HCT116 (cell line): ENCODE data around the gene SOD1. TPM values are rescaled to one million over a fixed set of nuclear protein-coding genes. Genes with fewer than 3 reads are reported as not detected.

Experiments
- ATAC-seq: fragments of 200-7000 bp; cut with Tn5 transposase; 2 replicates; pipeline ENCODE4 v1.9.1; 2020; ENCODE audit warnings: mild to moderate bottlenecking, moderate library complexity
- BruUV-seq: library from RNA; stranded (reverse); fragments of 400-500 nt; replicated peaks from 2 replicates; lab custom pipeline; 2021; lab: Mats Ljungman, UMichigan
- CTCF ChIA-PET: fragments of 300-600 bp; sonication (Branson Sonifier 250); formaldehyde crosslinking; loops from one replicate; lab custom pipeline; 2021; ENCODE audit warnings: antibody characterized with exemption; lab: Charles Lee
- POLR2A ChIA-PET: fragments of 300-600, 350-600 bp; sonication (Branson Sonifier 250); formaldehyde crosslinking; loops from one replicate; lab custom pipeline; 2021; ENCODE audit warnings: antibody characterized with exemption; lab: Charles Lee
- RAD21 ChIA-PET, 2 experiments: fragments of 300-600 bp; sonication (Branson Sonifier 250); formaldehyde crosslinking; loops; one replicate each; lab custom pipeline; 2023; ENCODE audit warnings: low total read pairs in 2 of 2; ENCODE audit not compliant: uncharacterized antibody in 2 of 2, unreplicated experiment in 2 of 2, low non-redundant PET in 1 of 2; lab: Charles Lee
- DNase-seq: peaks from one replicate; pipeline ENCODE4 v3.0.0-alpha.2; 2010; ENCODE audit warnings: low read depth, low spot score
- H2AFZ ChIP-seq: fragments of 200-600 bp; shearing (Covaris generic), sonication (generic); 2 replicates; pipeline ENCODE4 v1.6.1; 2017; ENCODE audit warnings: low read depth, mixed run types, mixed read lengths, antibody characterized with exemption, low read length; ENCODE audit not compliant: poor library complexity, severe bottlenecking
- H3K27ac ChIP-seq: 2 replicates; pipeline ENCODE4 v1.5.1; 2012; ENCODE audit warnings: low read depth, low read length
- H3K27me3 ChIP-seq: fragments of 200-600 bp; sonication (generic); 2 replicates; pipeline ENCODE4 v1.6.1; 2016; ENCODE audit warnings: mixed run types, low read length, mixed read lengths; ENCODE audit not compliant: insufficient read depth
- H3K36me3 ChIP-seq, 2 experiments: fragments of 200-500 bp in 1 of 2; fragments of 200-600 bp in 1 of 2; sonication (Bioruptor generic) in 1 of 2; sonication (generic) in 1 of 2; 2 replicates each; pipeline versions ENCODE4 v1.5.1 to v1.6.1; 2014 to 2016; ENCODE audit warnings: low read length in 2 of 2, inconsistent platforms in 1 of 2, mixed read lengths in 1 of 2, mixed run types in 1 of 2; ENCODE audit not compliant: insufficient read depth in 2 of 2, control insufficient read depth in 1 of 2
- H3K4me1 ChIP-seq, 2 experiments: fragments of 200-600 bp in 1 of 2; sonication (generic) in 1 of 2; 2 replicates each; pipeline versions ENCODE4 v1.5.1 to v1.6.1; 2012 to 2017; ENCODE audit warnings: low read length in 2 of 2, inconsistent platforms in 1 of 2, mild to moderate bottlenecking in 1 of 2, mixed read lengths in 1 of 2, mixed run types in 1 of 2, moderate library complexity in 1 of 2; ENCODE audit not compliant: insufficient read depth in 2 of 2, control insufficient read depth in 1 of 2
- H3K4me2 ChIP-seq: fragments of 200-600 bp; sonication (generic); 2 replicates; pipeline ENCODE4 v1.6.1; 2017; ENCODE audit warnings: mixed run types, low read length, mixed read lengths
- H3K4me3 ChIP-seq, 2 experiments: fragments of 200-600 bp in 1 of 2; sonication (generic) in 1 of 2; replicated peaks in 1 of 2; 2 replicates each; pipeline ENCODE4 v1.5.1; 2011 to 2016; ENCODE audit warnings: low read length in 2 of 2, control low read depth in 1 of 2, low read depth in 1 of 2, mild to moderate bottlenecking in 1 of 2, mixed read lengths in 1 of 2, mixed run types in 1 of 2
- H3K79me2 ChIP-seq: fragments of 200-600 bp; sonication (generic); 2 replicates; pipeline ENCODE4 v1.6.1; 2017; ENCODE audit warnings: mild to moderate bottlenecking, mixed run types, low read length, moderate library complexity, mixed read lengths; ENCODE audit not compliant: insufficient read depth
- H3K9ac ChIP-seq: fragments of 200-600 bp; sonication (generic); 2 replicates; pipeline ENCODE4 v1.6.1; 2016; ENCODE audit warnings: low read length, mixed read lengths
- H3K9me2 ChIP-seq: fragments of 200-600 bp; sonication (generic), shearing (Covaris generic); 2 replicates; pipeline ENCODE4 v1.6.1; 2017; ENCODE audit warnings: mixed run types, mild to moderate bottlenecking, moderate library complexity; ENCODE audit not compliant: insufficient read depth
- H3K9me3 ChIP-seq, 2 experiments: fragments of 200-500 bp in 1 of 2; fragments of 200-600 bp in 1 of 2; sonication (Bioruptor generic) in 1 of 2; sonication (generic) in 1 of 2; 2 replicates each; pipeline ENCODE4 v1.6.1; 2014 to 2017; ENCODE audit warnings: low read length in 2 of 2, mixed read lengths in 2 of 2, inconsistent platforms in 1 of 2, low read depth in 1 of 2, mild to moderate bottlenecking in 1 of 2, mixed run types in 1 of 2, moderate library complexity in 1 of 2; ENCODE audit not compliant: control insufficient read depth in 1 of 2, insufficient read depth in 1 of 2
- H4K20me1 ChIP-seq: fragments of 200-600 bp; sonication (generic), shearing (Covaris generic); 2 replicates; pipeline ENCODE4 v1.6.1; 2017; ENCODE audit warnings: mixed run types, mild to moderate bottlenecking, moderate library complexity; ENCODE audit not compliant: insufficient read depth
- CEBPB ChIP-seq: IDR thresholded peaks from 2 replicates; pipeline ENCODE4 v1.6.1; 2012; ENCODE audit warnings: low read depth
- EZH2 ChIP-seq: fragments of 200-600 bp; sonication (generic); IDR thresholded peaks from 2 replicates; pipeline ENCODE4 v1.6.1; 2017; ENCODE audit warnings: antibody characterized with exemption, mixed run types
- EZH2phosphoT487 ChIP-seq: fragments of 200-600 bp; IDR thresholded peaks from 2 replicates; pipeline ENCODE4 v1.6.1; 2018; ENCODE audit warnings: antibody characterized with exemption, borderline replicate concordance
- FOSL1 ChIP-seq: IDR thresholded peaks from 2 replicates; pipeline ENCODE4 v1.6.1; 2012; ENCODE audit warnings: low read depth
- JUND ChIP-seq: IDR thresholded peaks from 2 replicates; pipeline ENCODE4 v1.6.1; 2012
- POLR2AphosphoS5 ChIP-seq: IDR thresholded peaks from 2 replicates; pipeline ENCODE4 v1.6.1; 2011; ENCODE audit warnings: mild to moderate bottlenecking, low read depth, low read length, moderate library complexity
- RAD21 ChIP-seq: IDR thresholded peaks from 2 replicates; pipeline ENCODE4 v1.6.1; 2012; ENCODE audit warnings: low read depth, mild to moderate bottlenecking
- ZFX ChIP-seq: fragments of 450-650 bp; IDR thresholded peaks from 2 replicates; pipeline ENCODE4 v1.6.1; 2017
- ZNF274 ChIP-seq: fragments of 200-500 bp; sonication (Bioruptor generic); IDR thresholded peaks from 2 replicates; pipeline ENCODE4 v1.6.1; 2014; ENCODE audit warnings: mild to moderate bottlenecking, low read depth, low read length, inconsistent platforms
- intact Hi-C: fragments of 100-400 bp; cut with micrococcal nuclease; formaldehyde crosslinking; loops from 2 replicates; pipeline ENCODE4 v1.10.0; 2022
- total RNA-seq: library from RNA; stranded (reverse); gene quantifications from one replicate; pipeline ENCODE4 v1.2.1, GENCODE V29; 2021; ENCODE audit not compliant: unreplicated experiment
- TF ChIP-seq, protein P1 (sequence below), 3 experiments: fragments of 200-600 bp in 1 of 3; sonication (generic) in 1 of 3; IDR thresholded peaks in 2 of 3; conservative IDR thresholded peaks in 1 of 3; 2 replicates each; pipeline ENCODE4 v1.5.1; 2012 to 2017; ENCODE audit warnings: low read depth in 2 of 3, low read length in 2 of 3, antibody characterized with exemption in 1 of 3, borderline replicate concordance in 1 of 3, control low read depth in 1 of 3, mild to moderate bottlenecking in 1 of 3, mixed read lengths in 1 of 3, mixed run types in 1 of 3, moderate library complexity in 1 of 3; ENCODE audit not compliant: insufficient read depth in 1 of 3
- TF ChIP-seq, protein P2 (sequence below): IDR thresholded peaks from 2 replicates; pipeline ENCODE4 v1.6.1; 2012

Gene SOD1
- total RNA-seq, 1 experiment from 2014 or later = 419 TPM

DNA sequence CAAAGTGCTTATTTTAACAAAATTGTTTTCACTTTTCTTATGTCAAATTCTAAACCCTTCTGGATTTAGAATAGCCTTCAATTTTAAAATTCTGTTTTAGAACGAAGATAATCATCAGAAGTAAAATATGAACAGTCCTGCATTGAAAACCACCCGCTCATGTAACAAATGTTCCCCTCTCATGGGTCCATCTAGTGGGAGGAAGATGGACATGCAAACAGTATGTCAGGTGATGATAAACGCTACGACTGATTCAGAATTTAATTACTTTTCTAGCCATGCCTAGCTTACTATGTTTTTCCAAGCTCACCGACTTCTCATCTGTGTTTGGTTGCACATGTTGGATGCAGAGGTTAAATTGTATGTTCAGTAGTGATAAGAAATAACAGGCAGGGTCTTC is 23.5 kb downstream of the SOD1 start (continued):
- TF ChIP-seq RAD21 (no peak), EZH2 (no peak)

DNA sequence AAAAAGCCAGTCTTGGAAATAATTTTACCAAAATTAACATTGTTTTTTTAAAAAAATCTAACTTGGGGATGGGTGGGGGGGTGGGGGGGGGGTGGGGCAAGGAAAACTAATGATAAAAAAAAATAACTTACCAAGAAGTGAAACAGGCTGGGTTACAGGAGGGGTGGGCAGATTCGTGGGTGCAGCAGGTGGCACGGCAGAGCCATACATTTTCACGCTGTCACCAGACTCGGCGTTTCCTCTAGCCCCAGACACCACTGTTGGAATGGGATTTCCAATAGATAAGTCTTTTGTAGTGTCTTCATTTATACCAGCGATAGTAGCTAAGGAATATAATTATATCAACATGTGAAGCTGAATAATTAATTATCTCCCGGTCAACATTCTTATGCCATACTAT is 25.4 kb downstream of the SOD1 start:
- peaks cover 17% of the 10 kb centered on the region; the same call in 1 of the 2 replicates for H4K20me1 ChIP-seq
- BruUV-seq = no TSS peak
- DNase-seq (no peak), ATAC-seq (no peak)
- no peak overlapping the region for H3K4me2 ChIP-seq
- RAD21 ChIA-PET = no interaction called here
- H3K9ac ChIP-seq = no peak overlapping the region
- H3K36me3 ChIP-seq = peaks cover 37 to 44% of the 10 kb centered on the region in 2 experiments
- peaks cover 31% of the 10 kb centered on the region for H3K79me2 ChIP-seq
- no peak overlapping the region for H3K4me3 ChIP-seq
- intact Hi-C loops = no loop called here
- no peaks in the 10 kb centered on the region for H3K27me3 ChIP-seq
- CTCF ChIA-PET = no interaction called here
- H3K9me3 ChIP-seq = no peaks in the 10 kb centered on the region
- no peak for TF ChIP-seq ZFX
- no peak for TF ChIP-seq FOSL1
- no peak for TF ChIP-seq CEBPB
- TF ChIP-seq EZH2phosphoT487 = no peak
- TF ChIP-seq, protein P1, sequence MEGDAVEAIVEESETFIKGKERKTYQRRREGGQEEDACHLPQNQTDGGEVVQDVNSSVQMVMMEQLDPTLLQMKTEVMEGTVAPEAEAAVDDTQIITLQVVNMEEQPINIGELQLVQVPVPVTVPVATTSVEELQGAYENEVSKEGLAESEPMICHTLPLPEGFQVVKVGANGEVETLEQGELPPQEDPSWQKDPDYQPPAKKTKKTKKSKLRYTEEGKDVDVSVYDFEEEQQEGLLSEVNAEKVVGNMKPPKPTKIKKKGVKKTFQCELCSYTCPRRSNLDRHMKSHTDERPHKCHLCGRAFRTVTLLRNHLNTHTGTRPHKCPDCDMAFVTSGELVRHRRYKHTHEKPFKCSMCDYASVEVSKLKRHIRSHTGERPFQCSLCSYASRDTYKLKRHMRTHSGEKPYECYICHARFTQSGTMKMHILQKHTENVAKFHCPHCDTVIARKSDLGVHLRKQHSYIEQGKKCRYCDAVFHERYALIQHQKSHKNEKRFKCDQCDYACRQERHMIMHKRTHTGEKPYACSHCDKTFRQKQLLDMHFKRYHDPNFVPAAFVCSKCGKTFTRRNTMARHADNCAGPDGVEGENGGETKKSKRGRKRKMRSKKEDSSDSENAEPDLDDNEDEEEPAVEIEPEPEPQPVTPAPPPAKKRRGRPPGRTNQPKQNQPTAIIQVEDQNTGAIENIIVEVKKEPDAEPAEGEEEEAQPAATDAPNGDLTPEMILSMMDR (IDR thresholded peaks at IDR 0.05 in 2 of 3, conservative IDR thresholded peaks at IDR 0.05 in 1 of 3; ENCODE audit: borderline replicate concordance in 1 of 3, insufficient read depth in 1 of 3, low read depth in 2 of 3, low read length in 2 of 3) = no peak
- no peak for TF ChIP-seq RAD21
- no peak for TF ChIP-seq POLR2AphosphoS5
- TF ChIP-seq, protein P2, sequence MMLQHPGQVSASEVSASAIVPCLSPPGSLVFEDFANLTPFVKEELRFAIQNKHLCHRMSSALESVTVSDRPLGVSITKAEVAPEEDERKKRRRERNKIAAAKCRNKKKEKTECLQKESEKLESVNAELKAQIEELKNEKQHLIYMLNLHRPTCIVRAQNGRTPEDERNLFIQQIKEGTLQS = no peak
- TF ChIP-seq JUND = no peak
- TF ChIP-seq ZNF274 = no peak
- TF ChIP-seq, all 23 proteins: peak for 0
- Histone ChIP-seq H3K4me1 (no peaks in the 10 kb centered on the region), H2AFZ (no peak overlapping the region), H3K27ac (no peak overlapping the region), H3K9me2 (no peaks in the 10 kb centered on the region)
- POLR2A ChIA-PET = no interaction called here
